Keratinocyte (primary cell): Measurements from ENCODE around the gene ZCCHC17. TPM values are rescaled to one million over a fixed set of nuclear protein-coding genes. Genes with fewer than 3 reads are reported as not detected.

Source experiments
- DNase-seq: peaks from one replicate; pipeline ENCODE4 v3.0.0-alpha.2; 2011; ENCODE audit warnings: low read depth, missing footprints, low spot score
- FAIRE-seq: peaks from 2 replicates; lab custom pipeline; 2011; peaks lifted over from hg19 to GRCh38; lab: Jason Lieb, UNC
- H2AFZ ChIP-seq: 2 replicates; pipeline ENCODE4 v1.6.0; 2012; ENCODE audit warnings: low read length, control low read depth, inconsistent platforms; ENCODE audit not compliant: control insufficient read depth
- H3K27ac ChIP-seq: 2 replicates; pipeline ENCODE4 v1.5.1; 2011; ENCODE audit warnings: low read length; ENCODE audit not compliant: control insufficient read depth, insufficient read depth
- H3K27me3 ChIP-seq: 3 replicates; pipeline ENCODE4 v1.6.0; 2011; ENCODE audit warnings: low read length; ENCODE audit not compliant: control insufficient read depth, insufficient read depth; ENCODE audit errors: extremely low read depth
- H3K36me3 ChIP-seq, 2 experiments: 2 replicates in 1 of 2; 3 replicates in 1 of 2; pipeline ENCODE4 v1.5.1; 2011; ENCODE audit warnings: low read length in 2 of 2, mild to moderate bottlenecking in 1 of 2; ENCODE audit not compliant: control insufficient read depth in 2 of 2, insufficient read depth in 2 of 2; ENCODE audit errors: extremely low read depth in 1 of 2
- H3K4me1 ChIP-seq: 3 replicates; pipeline ENCODE4 v1.5.1; 2011; ENCODE audit warnings: low read length; ENCODE audit not compliant: control insufficient read depth, insufficient read depth; ENCODE audit errors: extremely low read depth
- H3K4me2 ChIP-seq: 3 replicates; pipeline ENCODE4 v1.6.0; 2011; ENCODE audit warnings: low read depth, low read length; ENCODE audit not compliant: control insufficient read depth, insufficient read depth; ENCODE audit errors: extremely low read depth
- H3K4me3 ChIP-seq, 3 experiments: fragments of 200-600 bp in 1 of 3; sonication (generic) in 1 of 3; 2 replicates in 2 of 3; 3 replicates in 1 of 3; pipeline ENCODE4 v1.5.1; 2011 to 2016; ENCODE audit warnings: low read length in 3 of 3, mild to moderate bottlenecking in 3 of 3, control low read depth in 2 of 3, inconsistent platforms in 1 of 3, low read depth in 1 of 3, mixed read lengths in 1 of 3, mixed run types in 1 of 3, moderate library complexity in 1 of 3; ENCODE audit not compliant: control insufficient read depth in 2 of 3, insufficient read depth in 2 of 3; ENCODE audit errors: extremely low read depth in 1 of 3
- H3K79me2 ChIP-seq: 2 replicates; pipeline ENCODE4 v1.6.0; 2012; ENCODE audit warnings: low read length; ENCODE audit not compliant: control insufficient read depth, insufficient read depth
- H3K9ac ChIP-seq: 3 replicates; pipeline ENCODE4 v1.6.0; 2011; ENCODE audit warnings: low read length; ENCODE audit not compliant: control insufficient read depth, insufficient read depth; ENCODE audit errors: extremely low read depth
- H3K9me1 ChIP-seq: 3 replicates; pipeline ENCODE4 v1.6.0; 2011; ENCODE audit warnings: low read length; ENCODE audit not compliant: control insufficient read depth, insufficient read depth; ENCODE audit errors: extremely low read depth
- H3K9me3 ChIP-seq: 2 replicates; pipeline ENCODE4 v1.5.1; 2012; ENCODE audit warnings: low read depth, low read length; ENCODE audit not compliant: control insufficient read depth
- H4K20me1 ChIP-seq: 3 replicates; pipeline ENCODE4 v1.6.0; 2011; ENCODE audit warnings: low read length; ENCODE audit not compliant: control insufficient read depth, insufficient read depth; ENCODE audit errors: extremely low read depth
- EZH2 ChIP-seq: IDR thresholded peaks from one replicate; pipeline ENCODE4 v1.6.1; 2012; ENCODE audit warnings: inconsistent platforms, mild to moderate bottlenecking, low read length, moderate library complexity
- dilution Hi-C: fragments of 300-500 bp; cut with MboI; formaldehyde crosslinking; loops from one replicate; pipeline ENCODE4 v1.7.0; 2020; ENCODE audit warnings: low sequenced_read_pairs; ENCODE audit not compliant: extremely low pct_ligation_motif_present
- polyA plus RNA-seq, 5 experiments: library from polyadenylated mRNA; depleted of rRNA in 3 of 5; stranded (reverse) in 3 of 5; stranded (forward) in 1 of 5; unstranded in 1 of 5; fragments of >200 nt; gene quantifications; 1 replicate in 1 of 5; 2 replicates in 3 of 5; 3 replicates in 1 of 5; pipeline versions ENCODE4 v1.2.1 to v1.2.3, GENCODE V29; 2011 to 2012; ENCODE audit warnings: missing spikeins in 2 of 5, low read depth in 1 of 5, low replicate concordance in 1 of 5
- TF ChIP-seq, protein P1 (sequence below), 3 experiments: IDR thresholded peaks in 1 of 3; conservative IDR thresholded peaks in 1 of 3; optimal IDR thresholded peaks in 1 of 3; 2 replicates in 2 of 3; 3 replicates in 1 of 3; pipeline versions ENCODE3 to v1.5.1; 2011; ENCODE audit warnings: low read length in 3 of 3, mild to moderate bottlenecking in 3 of 3, moderate library complexity in 2 of 3, control low read depth in 1 of 3, inconsistent platforms in 1 of 3; ENCODE audit not compliant: insufficient read depth in 2 of 3; ENCODE audit errors: extremely low read depth in 1 of 3

The ZCCHC17 gene
- polyA plus RNA-seq, 1 donor (not counting 4 experiments of a cell fraction or from before 2014, with no cell fraction given): 70.0 TPM

- dilution Hi-C loops: no loop called here
- Histone ChIP-seq H3K27me3 (no peaks in the 10 kb centered on the region), H3K9ac (no peak overlapping the region), H3K4me2 (no peak overlapping the region), H3K4me3 (no peak overlapping the region), H3K27ac (no peak overlapping the region), H4K20me1 (no peaks in the 10 kb centered on the region), H3K9me1 (no peaks in the 10 kb centered on the region), H2AFZ (no peak overlapping the region), H3K36me3 (peaks cover 10 to 12% of the 10 kb centered on the region in 2 experiments), H3K79me2 (no peaks in the 10 kb centered on the region), H3K9me3 (no peaks in the 10 kb centered on the region), H3K4me1 (no peaks in the 10 kb centered on the region)
- no peak for TF ChIP-seq EZH2
- TF ChIP-seq, protein P1, sequence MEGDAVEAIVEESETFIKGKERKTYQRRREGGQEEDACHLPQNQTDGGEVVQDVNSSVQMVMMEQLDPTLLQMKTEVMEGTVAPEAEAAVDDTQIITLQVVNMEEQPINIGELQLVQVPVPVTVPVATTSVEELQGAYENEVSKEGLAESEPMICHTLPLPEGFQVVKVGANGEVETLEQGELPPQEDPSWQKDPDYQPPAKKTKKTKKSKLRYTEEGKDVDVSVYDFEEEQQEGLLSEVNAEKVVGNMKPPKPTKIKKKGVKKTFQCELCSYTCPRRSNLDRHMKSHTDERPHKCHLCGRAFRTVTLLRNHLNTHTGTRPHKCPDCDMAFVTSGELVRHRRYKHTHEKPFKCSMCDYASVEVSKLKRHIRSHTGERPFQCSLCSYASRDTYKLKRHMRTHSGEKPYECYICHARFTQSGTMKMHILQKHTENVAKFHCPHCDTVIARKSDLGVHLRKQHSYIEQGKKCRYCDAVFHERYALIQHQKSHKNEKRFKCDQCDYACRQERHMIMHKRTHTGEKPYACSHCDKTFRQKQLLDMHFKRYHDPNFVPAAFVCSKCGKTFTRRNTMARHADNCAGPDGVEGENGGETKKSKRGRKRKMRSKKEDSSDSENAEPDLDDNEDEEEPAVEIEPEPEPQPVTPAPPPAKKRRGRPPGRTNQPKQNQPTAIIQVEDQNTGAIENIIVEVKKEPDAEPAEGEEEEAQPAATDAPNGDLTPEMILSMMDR (optimal IDR thresholded peaks at IDR 0.05 in 1 of 3, IDR thresholded peaks at IDR 0.05 in 1 of 3, conservative IDR thresholded peaks at IDR 0.05 in 1 of 3; ENCODE audit: extremely low read depth in 1 of 3, insufficient read depth in 2 of 3, low read length in 3 of 3): no peak
- DNase-seq (no peak), FAIRE-seq (no peak)
Observed at GRCh38 chr1:31344503-31344902, 47.7 kb downstream of the ZCCHC17 start.

DNA sequence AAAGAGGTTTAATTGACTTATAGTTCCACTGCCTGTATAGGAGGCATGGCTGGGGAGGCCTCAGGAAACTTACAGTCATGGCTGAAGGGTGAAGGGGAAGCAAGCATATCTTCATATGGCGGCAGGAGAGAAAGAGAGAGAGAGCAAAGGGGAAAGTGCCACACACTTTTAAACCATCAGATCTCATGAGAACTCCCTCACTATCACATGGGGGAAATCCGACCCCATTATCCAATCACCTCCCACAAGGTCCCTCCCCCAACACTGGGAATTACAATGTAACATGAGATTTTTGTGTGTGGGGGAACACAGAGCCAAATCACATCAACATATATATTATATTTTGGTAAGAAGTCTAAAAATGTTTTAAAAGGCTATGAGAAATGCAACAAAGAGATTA is 48.8 kb downstream of the ZCCHC17 start:
- H3K9me1 ChIP-seq: no peaks in the 10 kb centered on the region
- H3K9ac ChIP-seq: no peak overlapping the region
- H3K27ac ChIP-seq: no peak overlapping the region
- dilution Hi-C loops: no loop called here
- DNase-seq (no peak), FAIRE-seq (no peak)
- no peaks in the 10 kb centered on the region for H3K9me3 ChIP-seq
- no peaks in the 10 kb centered on the region for H3K27me3 ChIP-seq
- H3K4me2 ChIP-seq: no peak overlapping the region
- no peak overlapping the region for H3K4me3 ChIP-seq
- H2AFZ ChIP-seq: no peak overlapping the region
- no peaks in the 10 kb centered on the region for H3K4me1 ChIP-seq
- H3K79me2 ChIP-seq: no peaks in the 10 kb centered on the region
- TF ChIP-seq EZH2: no peak
- TF ChIP-seq, protein P1 (optimal IDR thresholded peaks at IDR 0.05 in 1 of 3, IDR thresholded peaks at IDR 0.05 in 1 of 3, conservative IDR thresholded peaks at IDR 0.05 in 1 of 3; ENCODE audit: extremely low read depth in 1 of 3, insufficient read depth in 2 of 3, low read length in 3 of 3): no peak
- no peaks in the 10 kb centered on the region for H4K20me1 ChIP-seq
- peaks cover 12 to 13% of the 10 kb centered on the region in 2 experiments for H3K36me3 ChIP-seq
